Liver (tissue), 9 donors: Measurements from ENCODE around the gene NOP16. TPM values are rescaled to one million over a fixed set of nuclear protein-coding genes. Genes with fewer than 3 reads are reported as not detected.

Experiments used
- DNase-seq: peaks from one replicate; pipeline ENCODE4 v3.0.0-alpha.2; 2017; ENCODE audit warnings: low spot score
- H3K27ac ChIP-seq, 2 donors: one replicate each; pipeline ENCODE4 v1.7.0; 2013; ENCODE audit warnings: inconsistent platforms in 2 of 2, low read length in 2 of 2, control low read depth in 1 of 2, low read depth in 1 of 2, mild to moderate bottlenecking in 1 of 2
- H3K27me3 ChIP-seq, 4 donors: one replicate each; pipeline versions ENCODE4 v1.6.1 to v1.7.0; 2013; ENCODE audit warnings: low read length in 3 of 4, inconsistent platforms in 1 of 4, mild to moderate bottlenecking in 1 of 4, moderate library complexity in 1 of 4; ENCODE audit not compliant: control insufficient read depth in 4 of 4, insufficient read depth in 4 of 4
- H3K36me3 ChIP-seq, 4 donors: one replicate each; pipeline versions ENCODE4 v1.6.1 to v1.7.0; 2013; ENCODE audit warnings: low read length in 3 of 4, mild to moderate bottlenecking in 3 of 4, low read depth in 1 of 4, moderate library complexity in 1 of 4; ENCODE audit not compliant: control insufficient read depth in 4 of 4, insufficient read depth in 3 of 4
- H3K4me1 ChIP-seq, 4 donors: one replicate each; pipeline versions ENCODE4 v1.6.1 to v1.7.0; 2013; ENCODE audit warnings: low read length in 3 of 4, mild to moderate bottlenecking in 3 of 4, moderate library complexity in 1 of 4; ENCODE audit not compliant: control insufficient read depth in 4 of 4, insufficient read depth in 4 of 4
- H3K4me3 ChIP-seq, 3 donors: one replicate each; pipeline versions ENCODE4 v1.6.1 to v1.7.0; 2013; ENCODE audit warnings: low read length in 3 of 3, control low read depth in 1 of 3, low read depth in 1 of 3, mild to moderate bottlenecking in 1 of 3
- H3K9ac ChIP-seq, 2 donors: one replicate each; pipeline ENCODE4 v1.7.0; 2013; ENCODE audit warnings: low read length in 2 of 2, mild to moderate bottlenecking in 2 of 2, moderate library complexity in 2 of 2, control low read depth in 1 of 2, low read depth in 1 of 2
- H3K9me3 ChIP-seq, 4 donors: one replicate each; pipeline versions ENCODE4 v1.6.1 to v1.7.0; 2013; ENCODE audit warnings: low read length in 3 of 4; ENCODE audit not compliant: control insufficient read depth in 4 of 4
- ATF3 ChIP-seq: IDR thresholded peaks from 2 replicates; pipeline ENCODE4 v1.6.1; 2016; ENCODE audit warnings: antibody characterized with exemption
- CTCF ChIP-seq: fragments of 150-350 bp; IDR thresholded peaks from 2 replicates; pipeline ENCODE4 v1.5.1; 2017; ENCODE audit warnings: improper control_type of control experiment, low read depth, low read length; ENCODE audit not compliant: missing input control
- EGR1 ChIP-seq, 2 donors: IDR thresholded peaks; 2 replicates each; pipeline ENCODE4 v1.6.1; 2016 to 2018; ENCODE audit warnings: antibody characterized with exemption in 2 of 2, low read depth in 2 of 2
- FOXA1 ChIP-seq: IDR thresholded peaks from 2 replicates; pipeline ENCODE4 v1.6.1; 2016; ENCODE audit warnings: antibody characterized with exemption
- FOXA2 ChIP-seq: IDR thresholded peaks from 2 replicates; pipeline ENCODE4 v1.6.1; 2016; ENCODE audit warnings: antibody characterized with exemption
- GABPA ChIP-seq, 2 donors: IDR thresholded peaks in 1 of 2; conservative IDR thresholded peaks in 1 of 2; 2 replicates each; pipeline ENCODE4 v1.6.1; 2016; ENCODE audit warnings: antibody characterized with exemption in 2 of 2, mild to moderate bottlenecking in 1 of 2, moderate library complexity in 1 of 2
- HNF4A ChIP-seq, 2 donors: conservative IDR thresholded peaks; 2 replicates each; pipeline ENCODE4 v1.6.1; 2016; ENCODE audit warnings: antibody characterized with exemption in 2 of 2, mild to moderate bottlenecking in 2 of 2
- HNF4G ChIP-seq: IDR thresholded peaks from 2 replicates; pipeline ENCODE4 v1.6.1; 2016; ENCODE audit warnings: antibody characterized with exemption
- JUND ChIP-seq, 2 donors: IDR thresholded peaks; 2 replicates each; pipeline ENCODE4 v1.6.1; 2016; ENCODE audit warnings: antibody characterized with exemption in 2 of 2
- NR2F2 ChIP-seq: IDR thresholded peaks from 2 replicates; pipeline ENCODE4 v1.6.1; 2016; ENCODE audit warnings: antibody characterized with exemption
- RAD21 ChIP-seq, 2 donors: IDR thresholded peaks; 2 replicates each; pipeline ENCODE4 v1.6.1; 2016; ENCODE audit warnings: antibody characterized with exemption in 2 of 2, mild to moderate bottlenecking in 2 of 2
- RXRA ChIP-seq, 2 donors: IDR thresholded peaks; 2 replicates each; pipeline ENCODE4 v1.6.1; 2017 to 2018; ENCODE audit warnings: antibody characterized with exemption in 2 of 2, mild to moderate bottlenecking in 1 of 2
- SP1 ChIP-seq: IDR thresholded peaks from 2 replicates; pipeline ENCODE4 v1.6.1; 2018; ENCODE audit warnings: antibody characterized with exemption, mild to moderate bottlenecking
- TAF1 ChIP-seq: conservative IDR thresholded peaks from 2 replicates; pipeline ENCODE4 v1.6.1; 2016; ENCODE audit warnings: antibody characterized with exemption, mild to moderate bottlenecking
- YY1 ChIP-seq: IDR thresholded peaks from 2 replicates; pipeline ENCODE4 v1.6.1; 2016; ENCODE audit warnings: antibody characterized with exemption, mild to moderate bottlenecking
- WGBS: extraction: QIAGEN DNeasy Blood & Tissue Kit; methylation state at CpG from one replicate; pipeline ENCODE4 v1.1.7; 2013; 5-methylcytosine and 5-hydroxymethylcytosine counted together
- polyA plus RNA-seq, 2 donors: library from polyadenylated mRNA; stranded (reverse) in 1 of 2; unstranded in 1 of 2; fragments of 200-250 nt in 1 of 2; fragments of >200 nt in 1 of 2; fragmentation: Nextera tagmentation in 1 of 2; extraction: Ambion mirVana in 1 of 2; gene quantifications; one replicate each; pipeline versions ENCODE4 v1.2.1 to v1.2.3, GENCODE V29; 2013 to 2015
- total RNA-seq, 2 donors: library from RNA; depleted of rRNA; stranded (reverse); fragments of >200 nt; gene quantifications; one replicate each; pipeline ENCODE4 v1.2.3, GENCODE V29; 2014
- TF ChIP-seq, protein P1 (sequence below): IDR thresholded peaks from 2 replicates; pipeline ENCODE4 v1.6.1; 2016; ENCODE audit warnings: antibody characterized with exemption
- TF ChIP-seq, protein P2 (sequence below): IDR thresholded peaks from 2 replicates; pipeline ENCODE4 v1.6.1; 2016; ENCODE audit warnings: antibody characterized with exemption
- TF ChIP-seq, protein P3 (sequence below): IDR thresholded peaks from 2 replicates; pipeline ENCODE4 v1.6.1; 2016; ENCODE audit warnings: antibody characterized with exemption, mild to moderate bottlenecking
- donor health status: healthy.
- donor health status: healthy.
- donor health status: healthy.
- donor health status: healthy.
- donor health status: healthy.

Gene NOP16
- total and polyA plus RNA-seq, 4 donors: 6.1 to 41.2 (median 17.2) TPM

GRCh38 chr5:176381979-176382378 lies 6.4 kb downstream of the NOP16 start (continued):
- TF ChIP-seq ATF3 (no peak), HNF4G (no peak), SP1 (no peak), HNF4A (conservative IDR thresholded peaks at IDR 0.05) (no peak), JUND (IDR thresholded peaks at IDR 0.05) (no peak)

- DNase-seq: no peak
- no peaks in the 10 kb centered on the region for H3K9me3 ChIP-seq
- no peak overlapping the region for H3K4me3 ChIP-seq
- 87% methylated on average over 3 of the region's 3 CpGs for WGBS
- no peak overlapping the region for H3K9ac ChIP-seq
- no peaks in the 10 kb centered on the region for H3K27me3 ChIP-seq
- H3K36me3 ChIP-seq: peaks cover 10 to 53% (median 23%) of the 10 kb centered on the region in 4 donors
- H3K4me1 ChIP-seq: peaks cover 0 to 2% (median under 1%) of the 10 kb centered on the region in 4 donors
- no peak overlapping the region for H3K27ac ChIP-seq
- no peak for TF ChIP-seq GABPA (IDR thresholded peaks at IDR 0.05 in 1 of 2, conservative IDR thresholded peaks at IDR 0.05 in 1 of 2)
- TF ChIP-seq YY1: no peak
- TF ChIP-seq RXRA (IDR thresholded peaks at IDR 0.05): no peak
- TF ChIP-seq FOXA2: no peak
- TF ChIP-seq, protein P1, sequence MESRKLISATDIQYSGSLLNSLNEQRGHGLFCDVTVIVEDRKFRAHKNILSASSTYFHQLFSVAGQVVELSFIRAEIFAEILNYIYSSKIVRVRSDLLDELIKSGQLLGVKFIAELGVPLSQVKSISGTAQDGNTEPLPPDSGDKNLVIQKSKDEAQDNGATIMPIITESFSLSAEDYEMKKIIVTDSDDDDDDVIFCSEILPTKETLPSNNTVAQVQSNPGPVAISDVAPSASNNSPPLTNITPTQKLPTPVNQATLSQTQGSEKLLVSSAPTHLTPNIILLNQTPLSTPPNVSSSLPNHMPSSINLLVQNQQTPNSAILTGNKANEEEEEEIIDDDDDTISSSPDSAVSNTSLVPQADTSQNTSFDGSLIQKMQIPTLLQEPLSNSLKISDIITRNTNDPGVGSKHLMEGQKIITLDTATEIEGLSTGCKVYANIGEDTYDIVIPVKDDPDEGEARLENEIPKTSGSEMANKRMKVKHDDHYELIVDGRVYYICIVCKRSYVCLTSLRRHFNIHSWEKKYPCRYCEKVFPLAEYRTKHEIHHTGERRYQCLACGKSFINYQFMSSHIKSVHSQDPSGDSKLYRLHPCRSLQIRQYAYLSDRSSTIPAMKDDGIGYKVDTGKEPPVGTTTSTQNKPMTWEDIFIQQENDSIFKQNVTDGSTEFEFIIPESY: no peak
- no peak for TF ChIP-seq JUND (IDR thresholded peaks at IDR 0.05)
- no peak for TF ChIP-seq NR2F2
- no peak for TF ChIP-seq EGR1 (IDR thresholded peaks at IDR 0.05; ENCODE audit: low read depth in 2 of 2)
- no peak for TF ChIP-seq ATF3
- no peak for TF ChIP-seq FOXA1
- no peak for TF ChIP-seq CTCF
- TF ChIP-seq HNF4A (conservative IDR thresholded peaks at IDR 0.05): no peak
- no peak for TF ChIP-seq HNF4G
- TF ChIP-seq, protein P2, sequence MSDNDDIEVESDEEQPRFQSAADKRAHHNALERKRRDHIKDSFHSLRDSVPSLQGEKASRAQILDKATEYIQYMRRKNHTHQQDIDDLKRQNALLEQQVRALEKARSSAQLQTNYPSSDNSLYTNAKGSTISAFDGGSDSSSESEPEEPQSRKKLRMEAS: no peak
- TF ChIP-seq RAD21 (IDR thresholded peaks at IDR 0.05): no peak
- no peak for TF ChIP-seq SP1
- TF ChIP-seq, protein P3, sequence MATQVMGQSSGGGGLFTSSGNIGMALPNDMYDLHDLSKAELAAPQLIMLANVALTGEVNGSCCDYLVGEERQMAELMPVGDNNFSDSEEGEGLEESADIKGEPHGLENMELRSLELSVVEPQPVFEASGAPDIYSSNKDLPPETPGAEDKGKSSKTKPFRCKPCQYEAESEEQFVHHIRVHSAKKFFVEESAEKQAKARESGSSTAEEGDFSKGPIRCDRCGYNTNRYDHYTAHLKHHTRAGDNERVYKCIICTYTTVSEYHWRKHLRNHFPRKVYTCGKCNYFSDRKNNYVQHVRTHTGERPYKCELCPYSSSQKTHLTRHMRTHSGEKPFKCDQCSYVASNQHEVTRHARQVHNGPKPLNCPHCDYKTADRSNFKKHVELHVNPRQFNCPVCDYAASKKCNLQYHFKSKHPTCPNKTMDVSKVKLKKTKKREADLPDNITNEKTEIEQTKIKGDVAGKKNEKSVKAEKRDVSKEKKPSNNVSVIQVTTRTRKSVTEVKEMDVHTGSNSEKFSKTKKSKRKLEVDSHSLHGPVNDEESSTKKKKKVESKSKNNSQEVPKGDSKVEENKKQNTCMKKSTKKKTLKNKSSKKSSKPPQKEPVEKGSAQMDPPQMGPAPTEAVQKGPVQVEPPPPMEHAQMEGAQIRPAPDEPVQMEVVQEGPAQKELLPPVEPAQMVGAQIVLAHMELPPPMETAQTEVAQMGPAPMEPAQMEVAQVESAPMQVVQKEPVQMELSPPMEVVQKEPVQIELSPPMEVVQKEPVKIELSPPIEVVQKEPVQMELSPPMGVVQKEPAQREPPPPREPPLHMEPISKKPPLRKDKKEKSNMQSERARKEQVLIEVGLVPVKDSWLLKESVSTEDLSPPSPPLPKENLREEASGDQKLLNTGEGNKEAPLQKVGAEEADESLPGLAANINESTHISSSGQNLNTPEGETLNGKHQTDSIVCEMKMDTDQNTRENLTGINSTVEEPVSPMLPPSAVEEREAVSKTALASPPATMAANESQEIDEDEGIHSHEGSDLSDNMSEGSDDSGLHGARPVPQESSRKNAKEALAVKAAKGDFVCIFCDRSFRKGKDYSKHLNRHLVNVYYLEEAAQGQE: no peak
- no peak for TF ChIP-seq TAF1
Observed at GRCh38 chr5:176381423-176381822, 7.0 kb downstream of the NOP16 start.
